Measurements from ENCODE around the gene MEAK7. TPM values are rescaled to one million over a fixed set of nuclear protein-coding genes. Genes with fewer than 3 reads are reported as not detected.

MEAK7 gene
- total RNA-seq, 1 experiment from 2014 or later = 21.5 TPM

GRCh38 chr16:84461029-84461412 is 43.4 kb downstream of the MEAK7 start:
- H3K79me1 ChIP-seq (ENCODE audit: insufficient read depth, low read depth, low read length, poor library complexity, severe bottlenecking) = no peaks in the 10 kb centered on the region
- no peaks in the 10 kb centered on the region for H3K27me3 Mint-ChIP-seq (ENCODE audit: low read depth)
- H4K20me1 ChIP-seq (ENCODE audit: control insufficient read depth, insufficient read depth, insufficient read length) = no peaks in the 10 kb centered on the region
- WGBS (ENCODE audit: extremely low coverage, insufficient read length, low lambda C conversion rate) = no CpG with 5 or more reads among the region's 8 CpGs
- no peaks in the 10 kb centered on the region for H3K4me1 Mint-ChIP-seq
- no peak overlapping the region for H3K23ac ChIP-seq (ENCODE audit: insufficient read length, low read depth, low read length)
- no peak overlapping the region for H3K14ac ChIP-seq (ENCODE audit: insufficient read depth, low read length)
- no peaks in the 10 kb centered on the region for H3K4me1 ChIP-seq (ENCODE audit: insufficient read depth, low read length)
- no peaks in the 10 kb centered on the region; a peak in 3 of 5 replicates for H3K9me3 Mint-ChIP-seq
- H4K5ac ChIP-seq (ENCODE audit: insufficient read length, low read depth, low read length) = no peak overlapping the region
- no peak overlapping the region for H2BK15ac ChIP-seq (ENCODE audit: low read depth, low read length)
- H3T11ph ChIP-seq (ENCODE audit: low read length) = no peak overlapping the region
- H2AK5ac ChIP-seq (ENCODE audit: insufficient read length, low read length) = no peak overlapping the region
- no peak overlapping the region for H3K56ac ChIP-seq (ENCODE audit: insufficient read length, low read depth, low read length)
- no peak overlapping the region for H2BK120ac ChIP-seq (ENCODE audit: low read depth, low read length, poor library complexity, severe bottlenecking)
- no peaks in the 10 kb centered on the region for H3K79me2 ChIP-seq (ENCODE audit: insufficient read depth, low read length)
- no peak overlapping the region for H4K8ac ChIP-seq (replicated peaks; ENCODE audit: insufficient read length, low read depth, low read length)
- no peak overlapping the region for H3K9ac ChIP-seq (ENCODE audit: extremely low read depth, insufficient read length, low read length)
- no peak overlapping the region for H2AFZ ChIP-seq (ENCODE audit: low read length)
- H2BK20ac ChIP-seq (ENCODE audit: low read depth, low read length, poor library complexity, severe bottlenecking) = no peak overlapping the region
- H3K27me3 ChIP-seq (ENCODE audit: insufficient read depth, low read length) = no peaks in the 10 kb centered on the region
- H3K36me3 Mint-ChIP-seq (ENCODE audit: insufficient read depth in 1 of 3, low read depth in 3 of 3) = peaks cover 5 to 25% (median 8%) of the 10 kb centered on the region in 3 experiments; a peak in 6 of 7 replicates
- H3K27ac Mint-ChIP-seq = peak overlapping the region in 1 of 3 experiments; percentile 44; a peak in 1 of 7 replicates
- no peak overlapping the region for H3K18ac ChIP-seq (ENCODE audit: insufficient read length, low read depth, low read length)
- no peak overlapping the region for H2BK12ac ChIP-seq (ENCODE audit: insufficient read length, low read depth, low read length)
- no peak for TF ChIP-seq CTCF (conservative IDR thresholded peaks at IDR 0.05)
- no peak overlapping the region for H3K4ac ChIP-seq (ENCODE audit: low read depth, low read length)
- DNase-seq = peak; percentile 20
- H3K23me2 ChIP-seq (ENCODE audit: insufficient read length, low read depth, low read length, poor library complexity, severe bottlenecking) = no peaks in the 10 kb centered on the region
- no peak overlapping the region for H2BK5ac ChIP-seq (ENCODE audit: insufficient read length, low read length)
- no peak overlapping the region for H4K91ac ChIP-seq (ENCODE audit: insufficient read length, low read depth, low read length)
- H3K4me3 Mint-ChIP-seq = no peak overlapping the region
- H3K4me2 ChIP-seq (ENCODE audit: insufficient read depth, insufficient read length, low read length) = no peak overlapping the region
- no peaks in the 10 kb centered on the region for H3K9me3 ChIP-seq (ENCODE audit: control insufficient read depth, low read depth, low read length)
- H3K27ac ChIP-seq (ENCODE audit: insufficient read length, low read depth, low read length) = no peak overlapping the region
